GM06990 (cell line): ENCODE measurements around the gene AOC1.

Source experiments
- DNase-seq: peaks from one replicate; pipeline ENCODE4 v3.0.0-alpha.2; 2011; ENCODE audit not compliant: insufficient read length; ENCODE audit errors: extremely low read depth
- H3K27me3 ChIP-seq: replicated peaks from 2 replicates; pipeline ENCODE4 v1.6.0; 2011; ENCODE audit warnings: low read length; ENCODE audit not compliant: control insufficient read depth, insufficient read depth
- H3K36me3 ChIP-seq: 2 replicates; pipeline ENCODE4 v1.5.1; 2011; ENCODE audit warnings: low read length; ENCODE audit not compliant: control insufficient read depth, insufficient read depth
- H3K4me3 ChIP-seq: replicated peaks from 2 replicates; pipeline ENCODE4 v1.5.1; 2011; ENCODE audit warnings: low read depth, mild to moderate bottlenecking, control low read depth, low read length
- TF ChIP-seq, protein P1 (sequence below): IDR thresholded peaks from 2 replicates; pipeline ENCODE4 v1.5.1; 2011; ENCODE audit warnings: low read length, control low read depth, mild to moderate bottlenecking, inconsistent platforms; ENCODE audit not compliant: insufficient read depth, poor library complexity, severe bottlenecking

AOC1 gene

DNA sequence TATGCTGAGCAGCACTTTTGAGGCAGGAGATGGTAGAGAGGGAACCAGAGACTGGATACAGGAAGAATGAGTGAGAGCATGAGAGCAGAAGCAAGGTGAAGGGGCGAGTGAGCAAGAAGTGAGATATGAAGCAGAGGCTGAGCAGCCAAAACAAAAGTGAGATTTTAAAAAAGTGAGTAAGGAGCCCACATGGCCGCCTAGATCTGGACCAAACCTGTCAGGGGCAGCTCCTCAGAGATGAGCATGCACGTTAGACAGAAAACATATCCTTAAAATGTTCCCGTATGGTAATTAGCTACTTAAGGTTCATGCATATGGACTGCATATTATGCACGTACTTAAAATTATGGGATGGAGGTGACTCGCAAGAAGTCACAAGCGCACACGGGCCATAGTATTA lies 29.3 kb upstream of the AOC1 start:
- no peak for DNase-seq
- TF ChIP-seq, protein P1, sequence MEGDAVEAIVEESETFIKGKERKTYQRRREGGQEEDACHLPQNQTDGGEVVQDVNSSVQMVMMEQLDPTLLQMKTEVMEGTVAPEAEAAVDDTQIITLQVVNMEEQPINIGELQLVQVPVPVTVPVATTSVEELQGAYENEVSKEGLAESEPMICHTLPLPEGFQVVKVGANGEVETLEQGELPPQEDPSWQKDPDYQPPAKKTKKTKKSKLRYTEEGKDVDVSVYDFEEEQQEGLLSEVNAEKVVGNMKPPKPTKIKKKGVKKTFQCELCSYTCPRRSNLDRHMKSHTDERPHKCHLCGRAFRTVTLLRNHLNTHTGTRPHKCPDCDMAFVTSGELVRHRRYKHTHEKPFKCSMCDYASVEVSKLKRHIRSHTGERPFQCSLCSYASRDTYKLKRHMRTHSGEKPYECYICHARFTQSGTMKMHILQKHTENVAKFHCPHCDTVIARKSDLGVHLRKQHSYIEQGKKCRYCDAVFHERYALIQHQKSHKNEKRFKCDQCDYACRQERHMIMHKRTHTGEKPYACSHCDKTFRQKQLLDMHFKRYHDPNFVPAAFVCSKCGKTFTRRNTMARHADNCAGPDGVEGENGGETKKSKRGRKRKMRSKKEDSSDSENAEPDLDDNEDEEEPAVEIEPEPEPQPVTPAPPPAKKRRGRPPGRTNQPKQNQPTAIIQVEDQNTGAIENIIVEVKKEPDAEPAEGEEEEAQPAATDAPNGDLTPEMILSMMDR = no peak
- no peaks in the 10 kb centered on the region for H3K36me3 ChIP-seq
- H3K27me3 ChIP-seq = no peaks in the 10 kb centered on the region; the same call in 1 of the 2 replicates
- no peak overlapping the region for H3K4me3 ChIP-seq

DNA sequence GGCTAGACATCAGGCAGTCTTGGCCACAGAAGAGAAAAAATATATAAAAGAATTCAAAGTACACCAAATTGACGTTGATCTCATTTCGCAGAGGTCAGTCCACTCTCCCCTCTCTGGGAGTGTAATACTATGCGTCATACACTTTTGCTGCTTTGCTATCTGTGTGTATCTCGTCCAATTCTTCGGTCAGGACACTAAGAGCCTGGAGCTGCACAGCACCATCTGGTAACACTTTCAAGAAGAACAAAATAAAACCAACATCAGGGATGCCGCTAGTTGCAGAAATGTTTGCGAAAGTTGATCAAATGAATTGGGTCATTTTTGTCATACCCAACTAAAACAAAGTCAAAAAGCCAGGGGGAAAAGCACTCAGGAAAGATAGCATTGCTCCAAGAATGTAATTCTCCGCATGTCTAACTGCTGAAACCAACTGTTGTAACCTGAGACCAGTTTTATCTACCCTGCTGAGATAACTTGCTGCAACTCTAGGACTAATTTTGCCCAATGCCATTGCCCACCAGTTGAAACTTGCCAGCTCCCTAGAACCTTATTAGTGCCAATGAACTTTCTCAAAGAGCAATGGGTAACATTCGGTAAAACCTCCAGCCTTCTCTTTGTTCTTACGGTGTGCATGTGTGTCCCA lies 28.7 kb upstream of the AOC1 start:
- DNase-seq = no peak
- H3K27me3 ChIP-seq = no peaks in the 10 kb centered on the region; the same call in 1 of the 2 replicates

DNA sequence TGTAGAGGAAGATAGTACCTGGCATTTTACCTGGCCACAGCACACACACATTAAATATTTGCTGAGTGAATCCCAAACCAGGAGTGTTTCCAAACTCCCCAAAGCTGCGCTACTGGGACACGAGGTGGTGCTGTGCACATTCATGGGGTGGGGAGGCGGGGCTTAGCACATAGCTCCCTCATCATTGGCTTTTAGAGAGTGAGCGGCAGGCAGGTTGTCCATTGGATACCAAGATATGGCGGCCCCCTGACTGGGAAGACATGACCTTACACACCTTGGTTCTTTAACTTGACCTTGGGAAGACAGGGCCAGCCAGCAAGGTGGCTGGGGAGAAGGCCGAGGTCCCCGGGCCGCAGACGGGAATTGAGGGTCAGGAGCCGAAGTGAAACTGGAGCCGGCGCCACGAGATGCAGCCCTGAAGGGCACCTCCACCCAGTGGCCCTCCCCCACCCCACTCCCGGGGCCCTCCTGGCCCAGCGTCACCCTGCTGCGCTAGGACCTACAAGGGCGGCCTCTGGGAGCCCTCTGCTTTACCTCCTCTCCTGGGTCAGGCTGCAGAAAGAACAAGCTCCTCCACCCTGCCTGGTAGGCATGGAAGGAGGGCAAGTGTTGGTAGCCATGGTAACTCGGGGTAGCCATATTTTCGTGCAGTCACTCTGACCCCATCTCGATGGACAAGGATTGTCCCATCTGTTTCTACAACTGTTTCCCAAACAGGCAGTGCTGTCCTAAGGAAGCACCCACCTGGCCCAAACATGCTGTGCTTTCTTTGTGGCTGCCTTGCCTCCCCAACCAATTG lies 27.7 kb upstream of the AOC1 start:
- Histone ChIP-seq H3K4me3 (no peak overlapping the region), H3K36me3 (no peaks in the 10 kb centered on the region), H3K27me3 (no peaks in the 10 kb centered on the region; the same call in 1 of the 2 replicates)
- DNase-seq = no peak
- TF ChIP-seq, protein P1 = no peak

More for the DNA sequence above, 28.7 kb upstream of the AOC1 start:
- no peak overlapping the region for H3K4me3 ChIP-seq
- TF ChIP-seq, protein P1 = no peak
- no peaks in the 10 kb centered on the region for H3K36me3 ChIP-seq

DNA sequence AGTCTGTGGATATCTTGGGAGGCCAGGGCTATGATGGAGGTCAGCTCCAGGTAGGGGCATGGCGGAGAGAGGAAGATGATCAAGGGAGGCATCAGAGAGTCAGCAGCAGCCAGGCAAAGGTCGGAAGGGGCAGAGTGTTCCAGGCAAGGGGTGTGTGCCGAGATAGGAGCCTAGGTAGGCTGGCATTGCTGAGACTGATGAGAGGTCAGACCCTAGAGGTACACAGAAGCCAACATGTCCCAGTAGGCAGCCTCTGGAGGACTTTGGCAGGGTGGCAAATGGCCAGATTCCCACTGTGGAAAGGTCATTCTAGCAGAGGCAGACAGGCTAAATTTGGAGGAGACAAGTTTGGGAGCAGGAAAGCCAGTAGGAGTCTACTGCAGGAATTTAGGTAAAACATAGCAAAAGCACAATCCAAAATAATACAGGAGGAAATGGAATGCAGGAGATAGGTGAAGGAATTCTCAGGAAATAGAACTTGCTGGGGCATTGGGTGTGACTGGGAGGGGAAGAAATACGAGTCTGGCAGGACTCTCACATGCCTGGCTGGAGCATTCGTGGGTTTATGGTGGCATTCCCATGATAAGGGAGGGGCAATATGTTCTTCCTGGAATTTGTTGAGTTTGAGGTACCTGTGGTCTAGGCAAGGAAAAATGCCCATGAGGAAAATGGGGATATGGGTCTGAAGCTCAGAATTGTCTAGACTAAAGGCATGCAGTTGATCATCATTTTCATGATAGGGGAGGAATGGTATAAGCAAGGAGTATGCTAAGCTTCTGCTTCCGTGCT lies 26.1 kb upstream of the AOC1 start:
- peaks cover 1% of the 10 kb centered on the region for H3K27me3 ChIP-seq
- no peak overlapping the region for H3K4me3 ChIP-seq
- no peaks in the 10 kb centered on the region for H3K36me3 ChIP-seq
- DNase-seq = no peak
- TF ChIP-seq, protein P1 = no peak

DNA sequence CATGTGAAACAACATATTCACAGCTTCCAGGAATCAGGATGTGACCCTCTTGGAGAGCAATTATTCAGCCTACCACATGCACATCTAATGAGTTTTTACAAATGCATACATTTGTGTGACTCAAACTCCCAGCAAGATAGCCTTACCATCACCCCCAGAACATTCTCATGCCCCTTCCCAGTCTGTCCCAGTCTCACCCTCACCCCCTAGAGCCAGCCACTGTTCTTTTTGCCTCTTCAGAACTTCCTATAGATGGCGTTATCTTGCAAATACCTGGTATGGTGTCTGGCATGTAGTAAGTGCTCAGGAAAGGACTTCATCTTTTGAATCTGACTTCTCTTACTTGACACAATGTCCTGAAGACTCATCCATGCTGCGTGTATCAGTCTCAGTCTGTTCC lies 23.9 kb upstream of the AOC1 start:
- DNase-seq = no peak
- Histone ChIP-seq H3K36me3 (no peaks in the 10 kb centered on the region), H3K4me3 (no peak overlapping the region), H3K27me3 (peaks cover 1% of the 10 kb centered on the region)
- TF ChIP-seq, protein P1 = no peak
